ENCODE measurements around the gene GCNT2.
"Not testable (repeated sequence)": the region's sequence is repeated elsewhere in the genome, so short reads cannot be mapped to it uniquely, and the experiment has no call there.

The GCNT2 gene

DNA sequence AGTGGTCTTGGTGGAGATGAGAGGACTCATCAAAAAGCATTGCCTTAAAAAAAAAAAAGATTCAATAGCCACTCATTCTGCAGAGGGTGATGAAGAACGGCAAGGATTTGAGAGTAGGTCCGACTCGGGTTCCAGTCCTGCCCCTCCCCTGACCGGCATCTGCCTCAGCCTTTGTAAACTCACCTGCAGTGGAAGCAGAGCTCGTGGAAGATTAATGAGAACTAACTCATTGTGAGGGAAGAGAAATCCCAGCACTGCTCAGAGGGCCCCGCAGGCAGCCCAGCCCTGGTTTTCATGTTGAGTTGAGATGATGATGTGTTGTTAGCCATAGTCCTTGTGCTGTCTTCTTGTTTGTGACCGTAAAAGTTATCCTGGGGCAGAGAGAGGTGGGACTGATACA is 59.4 kb downstream of the GCNT2 start:
- DNase-seq (ENCODE audit: low read depth, low spot score), result no peak

DNA sequence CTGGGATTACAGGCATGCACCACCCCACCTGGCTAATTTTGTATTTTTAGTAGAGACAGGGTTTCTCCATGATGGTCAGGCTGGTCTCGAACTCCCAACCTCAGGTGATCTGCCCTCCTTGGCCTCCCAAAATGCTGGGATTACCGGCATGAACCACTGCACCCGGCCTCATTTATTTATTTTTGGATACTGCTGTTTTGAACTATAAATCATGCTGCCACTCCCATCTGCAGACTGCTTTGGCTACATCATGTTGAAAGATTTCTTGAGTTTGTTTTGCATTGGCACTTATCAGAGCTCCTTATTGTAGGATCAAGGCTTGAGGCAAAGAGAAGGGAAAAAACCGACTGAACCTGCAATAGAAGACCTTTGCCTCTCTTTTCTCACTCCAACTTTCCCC is 60.3 kb downstream of the GCNT2 start:
- not testable (repeated sequence) for DNase-seq (ENCODE audit: low read depth, low spot score)

GRCh38 chr6:10582774-10583508 is 61.8 kb downstream of the GCNT2 start:
- DNase-seq (ENCODE audit: low read depth, low spot score), result no peak

DNA sequence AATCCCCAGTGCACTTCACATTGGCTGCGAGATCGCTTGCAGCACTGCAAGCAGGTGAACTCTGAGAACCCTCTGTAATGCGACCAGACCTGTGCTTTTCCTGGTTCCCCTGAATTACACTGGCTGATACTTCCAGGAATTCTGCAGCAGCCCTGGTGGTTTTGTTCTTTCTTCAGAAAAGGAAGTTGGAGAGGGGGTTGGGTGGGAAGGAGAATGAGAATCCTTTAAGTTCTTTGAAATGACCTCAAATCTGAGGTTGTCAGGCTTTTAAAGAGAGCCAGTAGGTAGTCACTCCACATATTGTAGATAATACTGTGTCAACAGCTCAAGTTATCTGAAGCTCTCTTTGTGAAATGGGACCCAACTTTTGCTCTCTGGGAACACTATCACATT is 62.4 kb downstream of the GCNT2 start:
- no peak for DNase-seq (ENCODE audit: low read depth, low spot score)

GRCh38 chr6:10584607-10585006 is 63.5 kb downstream of the GCNT2 start:
- no peak for DNase-seq (ENCODE audit: low read depth, low spot score)

- no peak for DNase-seq (ENCODE audit: low read depth, low spot score)
Measured at GRCh38 chr6:10585209-10585845, 64.2 kb downstream of the GCNT2 start.

DNA sequence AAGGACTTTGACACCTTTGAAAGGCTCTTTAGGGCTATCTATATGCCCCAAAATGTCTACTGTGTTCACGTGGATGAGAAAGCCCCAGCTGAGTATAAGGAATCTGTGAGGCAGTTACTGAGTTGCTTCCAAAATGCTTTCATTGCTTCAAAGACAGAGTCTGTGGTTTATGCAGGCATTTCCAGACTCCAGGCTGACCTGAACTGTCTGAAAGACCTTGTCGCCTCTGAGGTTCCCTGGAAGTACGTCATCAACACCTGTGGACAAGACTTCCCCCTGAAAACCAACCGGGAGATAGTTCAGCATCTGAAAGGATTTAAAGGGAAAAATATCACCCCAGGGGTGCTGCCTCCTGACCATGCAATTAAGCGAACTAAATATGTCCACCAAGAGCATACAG is 65.2 kb downstream of the GCNT2 start:
- DNase-seq (ENCODE audit: low read depth, low spot score), result no peak

DNA sequence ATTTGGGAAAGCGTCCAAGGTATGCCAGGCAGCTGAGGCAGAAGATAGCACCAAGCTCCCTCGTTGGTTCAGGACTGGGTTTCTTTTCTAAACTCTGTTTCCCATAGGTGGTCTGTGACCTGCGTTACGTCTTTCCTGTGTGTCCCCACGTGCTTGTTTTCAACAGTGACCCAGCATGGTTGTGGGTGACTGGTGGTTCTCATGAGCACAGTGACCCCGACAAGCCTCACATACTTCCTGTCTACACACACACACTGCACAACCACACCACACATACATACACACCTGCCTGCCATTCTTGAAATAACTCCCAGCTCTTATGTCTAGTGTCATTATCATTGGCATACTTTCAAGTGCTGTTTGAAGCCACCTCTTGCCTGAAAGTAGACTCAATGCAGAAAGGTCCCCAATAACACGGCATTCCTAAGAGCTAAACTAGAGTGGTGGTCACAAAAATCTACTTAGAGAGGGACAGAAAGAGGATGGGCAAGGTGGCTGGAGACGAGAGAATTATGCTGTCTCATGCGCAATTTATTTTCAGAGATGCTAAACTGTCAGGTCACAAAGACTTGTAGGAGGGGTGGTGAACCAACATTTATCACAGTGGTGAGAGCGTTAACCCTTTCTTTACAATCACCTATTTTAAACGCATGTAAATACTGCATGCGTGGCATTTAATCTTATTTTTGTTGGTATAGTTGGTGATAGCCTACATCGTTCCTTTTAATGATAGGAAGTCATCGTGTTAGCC is 66.7 kb downstream of the GCNT2 start:
- no peak for DNase-seq (ENCODE audit: low read depth, low spot score)

DNA sequence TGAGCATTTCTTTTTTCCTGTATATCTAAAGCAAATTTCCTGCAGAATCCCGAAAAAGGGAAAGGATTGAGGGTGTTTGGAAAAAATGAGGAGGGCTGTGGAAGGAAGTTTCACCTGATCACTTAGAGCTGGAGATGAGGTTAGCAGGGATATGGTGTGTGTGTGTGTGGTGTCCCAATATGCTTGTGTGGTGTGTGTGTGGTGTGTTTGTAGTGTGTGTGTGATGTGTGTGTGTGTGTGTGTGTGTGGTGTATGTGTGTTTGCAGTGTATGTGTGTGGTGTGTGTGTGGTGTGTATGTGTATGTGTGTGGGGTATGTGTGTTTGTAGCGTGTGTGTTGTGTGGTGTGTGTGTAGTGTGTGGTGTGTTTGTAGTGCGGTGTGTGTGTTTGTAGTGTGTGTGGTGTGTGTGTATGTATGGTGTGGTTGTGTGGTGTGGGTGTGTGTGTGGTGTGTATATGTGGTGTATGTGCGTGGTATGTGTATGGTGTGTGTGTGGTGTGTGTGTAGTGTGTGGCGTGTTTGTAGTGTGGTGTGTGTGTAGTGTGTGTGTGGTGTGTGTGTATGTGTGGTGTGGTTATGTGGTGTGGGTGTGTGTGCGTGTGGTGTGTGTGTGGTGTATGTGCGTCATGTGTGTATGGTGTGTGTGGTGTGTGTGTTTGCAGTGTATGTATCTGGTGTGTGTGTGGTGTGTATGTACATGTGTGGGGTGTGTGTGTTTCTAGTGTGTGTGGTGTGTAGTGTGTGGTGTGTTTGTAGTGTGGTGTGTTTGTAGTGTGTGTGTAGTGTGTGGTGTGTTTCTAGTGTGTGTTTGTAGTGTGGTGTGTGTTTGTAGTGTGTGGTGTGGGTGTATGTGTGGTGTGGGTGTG is 67.6 kb downstream of the GCNT2 start:
- DNase-seq (ENCODE audit: low read depth, low spot score), result no peak

DNA sequence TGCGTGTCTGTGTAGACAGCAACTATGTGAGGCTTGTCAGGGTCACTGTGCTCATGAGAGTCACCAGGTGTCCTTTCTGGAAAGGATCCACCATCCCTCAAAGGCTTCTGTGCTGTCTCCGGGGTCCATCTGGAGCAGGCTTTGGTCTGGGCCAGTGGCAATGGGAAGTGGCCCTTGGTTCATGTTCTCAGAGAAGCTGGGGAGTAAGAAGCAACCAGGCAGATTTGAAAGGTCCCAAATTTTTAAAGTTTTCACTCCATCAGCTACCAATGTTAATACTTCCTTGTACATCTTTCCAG is 68.2 kb downstream of the GCNT2 start:
- no peak for DNase-seq (ENCODE audit: low read depth, low spot score)

DNA sequence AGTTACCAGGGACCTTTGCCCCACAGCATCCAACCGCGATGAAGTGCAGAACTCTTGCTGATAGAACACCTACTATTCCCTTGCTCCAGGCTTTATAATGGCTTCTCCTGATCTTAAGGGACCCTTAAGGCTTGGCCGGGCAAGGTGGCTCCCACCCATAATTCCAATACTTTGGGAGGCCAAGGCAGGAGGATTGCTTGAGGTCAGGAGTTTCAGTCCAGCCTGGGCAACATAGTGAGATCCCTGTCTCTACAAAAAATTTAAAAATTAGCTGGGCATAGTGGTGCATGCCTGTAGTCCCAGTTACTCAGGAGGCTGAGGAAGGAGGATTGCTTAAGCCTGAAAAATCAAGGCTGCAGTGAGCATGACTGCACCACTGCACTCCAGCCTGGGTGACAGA is 68.8 kb downstream of the GCNT2 start:
- no peak for DNase-seq (ENCODE audit: low read depth, low spot score)

DNA sequence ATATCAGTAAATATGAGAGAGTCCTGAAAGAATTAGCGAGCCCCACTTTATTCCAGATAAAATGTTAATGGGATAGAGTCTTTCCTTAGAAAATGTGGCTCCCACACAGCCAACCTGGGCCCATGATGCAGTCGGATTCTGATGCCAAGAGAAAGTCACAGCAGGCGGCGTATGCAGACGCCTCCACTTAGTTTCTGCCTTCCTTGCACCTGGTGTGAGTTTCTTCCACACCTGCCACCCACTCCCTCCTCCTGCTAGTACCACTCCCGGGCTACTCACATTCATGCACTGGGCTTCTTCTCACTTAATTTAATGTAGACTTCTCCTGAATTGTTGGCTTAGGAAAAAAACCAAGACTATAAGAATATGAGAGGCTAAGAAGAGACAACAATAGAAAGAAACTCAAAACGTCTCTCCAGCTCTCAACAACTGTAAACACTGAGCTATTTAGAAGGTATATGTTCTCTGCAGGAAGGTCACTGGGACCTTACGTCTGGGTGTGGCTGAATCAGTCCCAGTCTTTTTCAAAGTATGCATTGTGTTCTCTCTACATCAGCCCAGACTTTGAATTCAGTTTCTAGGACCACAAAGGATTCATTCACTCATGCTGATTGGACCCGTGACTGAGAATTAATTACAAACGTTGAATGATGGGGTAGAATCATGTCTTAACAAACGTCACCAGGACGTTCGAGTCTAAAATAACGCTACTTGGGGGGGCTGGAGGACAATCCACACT is 70.4 kb downstream of the GCNT2 start:
- no peak for DNase-seq (ENCODE audit: low read depth, low spot score)

GRCh38 chr6:10595731-10596664 is 74.8 kb downstream of the GCNT2 start:
- no peak for DNase-seq (ENCODE audit: low read depth, low spot score)

GRCh38 chr6:10597499-10598001 is 76.4 kb downstream of the GCNT2 start:
- DNase-seq (ENCODE audit: low read depth, low spot score), result no peak

DNA sequence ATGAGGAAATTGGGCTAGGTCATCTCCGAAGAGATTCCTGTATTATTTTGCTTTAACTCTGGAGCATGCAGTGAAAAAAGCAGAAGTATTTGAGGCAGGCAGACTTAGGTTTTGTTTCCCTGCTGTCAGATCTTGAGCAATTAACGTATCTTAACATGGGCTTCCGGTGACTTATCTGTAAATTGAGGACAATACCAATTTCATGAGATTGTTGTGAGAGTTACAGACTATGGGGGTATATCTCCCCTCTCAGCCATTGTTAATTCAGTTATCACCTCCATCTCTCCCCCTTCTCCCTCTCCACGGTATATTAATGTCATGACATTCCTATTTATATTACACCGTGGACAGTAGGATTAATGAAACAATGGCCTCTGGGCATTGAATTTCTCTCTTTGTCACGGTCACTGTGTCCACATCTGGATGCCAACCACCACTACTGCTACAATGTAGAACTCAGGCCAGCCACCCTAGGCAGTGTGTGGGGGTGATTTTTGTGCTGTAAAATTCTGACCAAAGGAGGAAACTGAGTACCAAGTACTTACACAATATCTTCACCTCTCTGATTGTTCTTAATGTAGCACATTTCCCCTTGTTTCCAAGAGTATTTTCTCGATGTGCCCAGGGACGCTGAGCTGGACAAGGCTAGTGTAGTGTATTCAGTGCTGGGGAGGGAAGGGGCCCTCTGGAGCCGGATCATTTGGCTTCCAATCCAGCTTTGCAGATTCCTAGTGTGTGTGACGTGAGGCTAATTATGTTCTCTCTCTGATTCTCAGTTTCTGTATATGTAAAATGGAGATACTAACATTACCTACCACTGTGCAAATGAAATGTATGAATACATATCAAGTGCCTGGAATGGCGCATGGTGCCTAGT is 77.2 kb downstream of the GCNT2 start:
- DNase-seq (ENCODE audit: low read depth, low spot score), result no peak

DNA sequence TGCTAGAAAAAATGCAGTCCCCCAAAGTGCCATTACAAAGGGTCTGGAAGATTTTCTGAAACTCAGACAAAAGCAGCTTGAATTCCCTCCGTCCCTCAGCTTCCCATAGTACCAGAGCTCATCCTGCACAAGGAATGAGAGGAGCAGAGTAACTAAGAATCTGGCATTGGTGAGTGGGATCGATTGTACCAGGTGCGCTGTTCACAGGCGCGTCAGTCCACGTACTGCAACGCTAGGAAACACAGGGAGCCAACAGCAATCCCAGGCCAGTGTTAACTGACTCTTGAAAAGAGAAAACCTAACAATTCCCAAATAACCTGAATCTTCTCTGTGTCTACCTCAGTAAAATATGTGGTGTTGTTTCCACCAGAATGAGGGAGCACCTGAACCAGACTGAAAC is 77.9 kb downstream of the GCNT2 start:
- DNase-seq (ENCODE audit: low read depth, low spot score), result no peak

DNA sequence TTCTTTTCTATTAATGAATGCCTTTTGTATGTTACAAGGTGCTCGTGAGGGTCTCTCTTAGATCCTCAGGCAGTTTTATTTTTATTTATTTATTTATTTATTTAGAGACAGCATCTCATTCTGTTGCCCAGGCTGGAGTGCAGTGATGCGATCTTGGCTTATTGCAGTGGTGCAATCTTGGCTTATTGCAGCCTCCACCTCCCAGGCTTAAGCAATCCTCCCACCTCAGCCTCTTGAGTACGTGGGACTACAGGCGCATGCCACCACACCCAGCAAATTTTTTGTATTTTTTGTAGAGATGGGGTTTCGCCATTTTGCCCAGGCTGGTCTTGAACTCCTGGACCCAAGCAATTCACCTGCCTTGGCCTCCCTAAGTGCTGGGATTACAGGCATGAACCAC is 79.5 kb downstream of the GCNT2 start:
- DNase-seq (ENCODE audit: low read depth, low spot score), result not testable (repeated sequence)

DNA sequence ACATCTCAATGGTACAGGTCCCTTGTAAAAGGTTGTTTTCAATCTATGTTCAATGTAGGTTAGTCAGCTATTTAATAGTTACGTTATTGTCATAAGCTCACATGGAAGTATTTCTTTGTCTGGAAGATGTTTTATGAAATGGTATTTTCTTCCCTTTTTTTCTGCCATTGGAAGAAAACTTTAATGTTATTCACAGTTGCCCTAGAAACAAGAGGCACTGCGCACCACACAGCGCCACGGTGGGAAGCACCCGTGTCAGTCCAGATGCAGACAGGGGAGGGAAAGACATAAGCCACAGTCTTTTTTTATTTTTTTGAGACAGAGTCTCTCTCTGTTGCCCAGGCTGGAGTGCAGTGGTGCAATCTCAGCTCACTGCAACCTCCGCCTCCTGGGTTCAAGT is 82.1 kb downstream of the GCNT2 start:
- no peak for DNase-seq (ENCODE audit: low read depth, low spot score)

DNA sequence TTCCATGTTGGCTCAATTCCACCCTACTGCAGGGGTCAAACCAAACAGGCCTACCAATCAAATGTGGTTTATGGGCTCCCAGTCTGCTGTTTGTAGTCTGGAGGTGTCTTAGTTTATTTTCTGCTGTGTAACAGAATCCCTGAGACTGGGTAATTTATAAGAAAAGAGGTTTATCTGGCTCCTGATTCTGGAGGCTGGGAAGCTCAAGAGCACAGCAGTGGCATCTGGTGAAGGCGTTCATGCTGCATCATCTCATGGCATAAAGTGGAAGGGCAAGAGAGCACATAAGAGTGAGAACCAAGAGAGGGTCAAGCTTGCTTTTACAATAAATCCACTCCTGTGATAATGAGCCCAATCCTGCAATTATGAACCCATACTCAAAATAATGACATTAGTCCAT is 87.9 kb downstream of the GCNT2 start:
- no peak for DNase-seq (ENCODE audit: low read depth, low spot score)
